HEK293T (cell line): ENCODE data around the gene UVSSA.

ENCODE experiments used
- CTCF ChIA-PET: fragments of 350-600 bp; formaldehyde crosslinking; extraction: SDS; loops from one replicate; lab custom pipeline; 2021; ENCODE audit warnings: antibody characterized with exemption, inconsistent platforms; lab: Yijun Ruan, JAX
- POLR2A ChIA-PET: fragments of 350-600 bp; formaldehyde crosslinking; extraction: SDS; loops from one replicate; lab custom pipeline; 2020; ENCODE audit warnings: antibody characterized with exemption, inconsistent platforms; lab: Yijun Ruan, JAX
- DNase-seq: peaks from one replicate; pipeline ENCODE4 v3.0.0; 2012; ENCODE audit warnings: mixed read lengths; ENCODE audit errors: extremely low spot score
- ARNT ChIP-seq: fragments of 450-650 bp; IDR thresholded peaks from 2 replicates; pipeline ENCODE4 v1.6.1; 2017; ENCODE audit warnings: mild to moderate bottlenecking
- BHLHE40 ChIP-seq: fragments of 450-650 bp; IDR thresholded peaks from 2 replicates; pipeline ENCODE4 v1.6.1; 2016; ENCODE audit warnings: mild to moderate bottlenecking, moderate library complexity, borderline replicate concordance
- CTBP1 ChIP-seq: fragments of 450-650 bp; IDR thresholded peaks from 2 replicates; pipeline ENCODE4 v1.6.1; 2016; ENCODE audit warnings: borderline replicate concordance
- ELF4 ChIP-seq: fragments of 450-650 bp; IDR thresholded peaks from 2 replicates; pipeline ENCODE4 v1.6.1; 2017; ENCODE audit warnings: antibody characterized with exemption
- FOXA1 ChIP-seq: fragments of 450-650 bp; IDR thresholded peaks from 2 replicates; pipeline ENCODE4 v1.6.1; 2016; ENCODE audit warnings: mild to moderate bottlenecking
- FOXK2 ChIP-seq: fragments of 450-650 bp; IDR thresholded peaks from 2 replicates; pipeline ENCODE4 v1.6.1; 2016; ENCODE audit warnings: mild to moderate bottlenecking
- FOXM1 ChIP-seq: fragments of 450-650 bp; IDR thresholded peaks from 2 replicates; pipeline ENCODE4 v1.6.1; 2017; ENCODE audit warnings: mild to moderate bottlenecking, borderline replicate concordance
- HDGF ChIP-seq: fragments of 450-650 bp; IDR thresholded peaks from 2 replicates; pipeline ENCODE4 v1.6.1; 2017; ENCODE audit warnings: antibody characterized with exemption, borderline replicate concordance
- L3MBTL2 ChIP-seq: fragments of 450-650 bp; conservative IDR thresholded peaks from 2 replicates; pipeline ENCODE4 v1.6.1; 2016; ENCODE audit warnings: mild to moderate bottlenecking
- LEF1 ChIP-seq: fragments of 450-650 bp; IDR thresholded peaks from 2 replicates; pipeline ENCODE4 v1.6.1; 2017; ENCODE audit warnings: mild to moderate bottlenecking, borderline replicate concordance
- NFRKB ChIP-seq: fragments of 450-650 bp; IDR thresholded peaks from 2 replicates; pipeline ENCODE4 v1.6.1; 2016; ENCODE audit warnings: mild to moderate bottlenecking, moderate library complexity
- PKNOX1 ChIP-seq: fragments of 450-650 bp; IDR thresholded peaks from 2 replicates; pipeline ENCODE4 v1.6.1; 2016
- SP1 ChIP-seq: fragments of 450-650 bp; IDR thresholded peaks from 2 replicates; pipeline ENCODE4 v1.6.1; 2017
- SUZ12 ChIP-seq: fragments of 450-650 bp; IDR thresholded peaks from 2 replicates; pipeline ENCODE4 v1.6.1; 2016; ENCODE audit warnings: mild to moderate bottlenecking
- TARDBP ChIP-seq: fragments of 450-650 bp; IDR thresholded peaks from 2 replicates; pipeline ENCODE4 v1.6.1; 2016
- ZNF384 ChIP-seq: fragments of 450-650 bp; IDR thresholded peaks from 2 replicates; pipeline ENCODE4 v1.6.1; 2016

The UVSSA gene

DNA sequence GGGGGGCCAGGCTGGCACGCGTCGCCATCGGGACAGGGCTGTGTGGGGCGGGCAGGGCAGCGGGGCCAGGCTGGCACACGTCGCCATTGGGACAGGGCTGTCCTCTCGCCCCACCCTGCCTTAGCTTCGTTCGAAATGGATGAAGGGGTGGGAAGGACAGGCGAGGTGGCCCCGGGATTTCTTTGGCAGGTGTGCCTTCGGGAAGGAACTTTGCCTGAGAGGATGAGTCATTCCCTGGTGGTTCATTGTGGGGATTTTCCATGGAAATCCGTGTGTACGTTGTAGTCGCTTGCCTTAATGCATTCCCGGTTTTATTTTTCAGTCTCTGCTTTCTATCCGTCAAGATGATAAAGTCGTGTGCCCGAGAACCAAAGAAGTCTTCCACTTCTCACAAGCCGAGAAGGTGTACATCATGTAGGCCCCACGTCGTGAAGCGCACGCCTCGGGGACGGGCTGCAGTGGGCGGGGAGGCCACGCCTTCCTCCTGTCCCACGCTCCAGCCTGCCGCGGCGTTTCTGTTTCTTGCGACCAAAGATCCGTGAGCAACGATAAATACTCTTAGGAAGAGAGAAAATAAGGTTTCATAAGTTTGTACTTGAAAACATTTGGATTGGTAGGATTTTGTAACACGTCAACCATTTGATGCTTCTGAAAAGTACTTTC is 8.1 kb upstream of the UVSSA start:
- DNase-seq = no peak
- CTCF ChIA-PET = no interaction called here
- POLR2A ChIA-PET = no interaction called here
- TF ChIP-seq FOXA1 (no peak), NFRKB (no peak), ELF4 (no peak), BHLHE40 (no peak), ARNT (no peak), FOXK2 (no peak), CTBP1 (no peak), PKNOX1 (no peak), HDGF (no peak), SP1 (no peak)

DNA sequence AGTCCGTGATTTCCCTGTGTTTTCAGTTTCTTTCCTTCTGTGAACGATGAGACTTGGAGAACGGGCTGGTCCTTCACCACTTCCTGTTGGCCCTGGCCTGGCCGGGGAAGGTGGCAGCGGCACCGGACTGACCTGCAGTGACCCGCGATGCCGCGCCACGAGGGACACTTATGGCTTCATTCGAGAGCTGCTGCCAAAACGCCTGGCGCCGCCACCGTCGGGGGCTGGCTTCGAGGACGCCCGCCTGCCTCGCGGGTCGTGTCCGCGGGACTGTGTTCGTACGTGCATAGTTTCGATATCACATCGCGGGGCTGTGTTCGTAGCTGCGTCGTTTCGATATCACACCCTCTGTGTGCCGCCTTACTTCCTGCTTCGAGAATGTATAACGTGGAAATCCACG is 7.5 kb upstream of the UVSSA start:
- no peak for DNase-seq
- ChIA-PET POLR2A (no interaction called here), CTCF (no interaction called here)

GRCh38 chr4:1340181-1340747 is 6.7 kb upstream of the UVSSA start:
- DNase-seq = no peak
- CTCF ChIA-PET = no interaction called here
- POLR2A ChIA-PET = no interaction called here
- TF ChIP-seq ZNF384 = no peak
- TF ChIP-seq FOXM1 = no peak
- no peak for TF ChIP-seq FOXK2
- no peak for TF ChIP-seq LEF1
- no peak for TF ChIP-seq L3MBTL2
- TF ChIP-seq SP1 = no peak
- no peak for TF ChIP-seq ELF4
- no peak for TF ChIP-seq TARDBP
- no peak for TF ChIP-seq FOXA1
- no peak for TF ChIP-seq PKNOX1

More for the DNA sequence above, 7.5 kb upstream of the UVSSA start:
- TF ChIP-seq LEF1 (no peak), ELF4 (no peak), L3MBTL2 (no peak), FOXM1 (no peak), SP1 (no peak), FOXK2 (no peak), PKNOX1 (no peak), CTBP1 (no peak), ZNF384 (no peak), FOXA1 (no peak), SUZ12 (no peak), NFRKB (no peak), BHLHE40 (no peak), TARDBP (no peak), HDGF (no peak), ARNT (no peak)

DNA sequence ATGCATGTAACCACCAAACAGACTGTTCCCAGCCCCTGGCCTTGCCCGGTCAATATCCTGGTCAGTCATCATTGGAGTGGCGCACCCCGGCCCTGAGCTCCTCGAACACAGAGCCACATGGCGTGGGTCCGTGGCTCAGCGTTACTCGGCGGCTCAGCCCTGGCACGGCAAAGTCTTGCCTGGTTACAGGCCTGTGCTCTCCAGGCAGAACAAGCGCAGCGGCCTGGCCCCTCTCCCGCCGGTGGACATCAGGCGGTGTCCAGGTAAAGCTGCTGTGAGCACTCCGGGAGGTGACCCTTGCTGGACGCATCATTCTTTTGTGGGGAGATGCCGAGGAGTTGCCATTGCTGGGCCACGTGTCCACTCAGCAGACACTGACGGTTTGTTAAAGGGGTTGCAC is 6.1 kb upstream of the UVSSA start:
- CTCF ChIA-PET = no interaction called here
- no peak for TF ChIP-seq FOXA1
- no peak for TF ChIP-seq ZNF384
- no peak for TF ChIP-seq ELF4
- no peak for TF ChIP-seq FOXM1
- no peak for TF ChIP-seq TARDBP
- TF ChIP-seq PKNOX1 = no peak
- TF ChIP-seq BHLHE40 = no peak
- TF ChIP-seq HDGF = no peak
- no peak for TF ChIP-seq SUZ12
- no peak for TF ChIP-seq FOXK2
- no peak for TF ChIP-seq NFRKB
- no peak for TF ChIP-seq CTBP1
- TF ChIP-seq L3MBTL2 = no peak
- no peak for TF ChIP-seq ARNT
- no peak for TF ChIP-seq LEF1
- TF ChIP-seq SP1 = no peak
- POLR2A ChIA-PET = no interaction called here
- DNase-seq = no peak

GRCh38 chr4:1342003-1342402 is 5.0 kb upstream of the UVSSA start:
- TF ChIP-seq PKNOX1 (no peak), FOXK2 (no peak), FOXM1 (no peak), NFRKB (no peak), L3MBTL2 (no peak), HDGF (no peak), FOXA1 (no peak), ZNF384 (no peak), SP1 (no peak), LEF1 (no peak), ARNT (no peak), ELF4 (no peak), CTBP1 (no peak), TARDBP (no peak), SUZ12 (no peak), BHLHE40 (no peak)
- ChIA-PET POLR2A (no interaction called here), CTCF (no interaction called here)
- DNase-seq = no peak
